Muscle of arm (tissue), 12 donors: ENCODE measurements around the gene ATXN7. TPM values are rescaled to one million over a fixed set of nuclear protein-coding genes. Genes with fewer than 3 reads are reported as not detected.

Experiments
- DNase-seq: peaks from one replicate; pipeline ENCODE4 v3.0.0-alpha.2; 2013
- polyA plus RNA-seq, 12 donors: library from polyadenylated mRNA; unstranded; fragments of 120-200 nt; gene quantifications; one replicate each; pipeline ENCODE4 v1.2.1, GENCODE V29; 2013; ENCODE audit not compliant: insufficient read length in 12 of 12

Gene ATXN7
- polyA plus RNA-seq, 12 donors, result 10.3 to 80.8 (median 14.6) TPM

GRCh38 chr3:63862804-63863149 is 890 bp upstream of the ATXN7 start:
- no peak for DNase-seq

GRCh38 chr3:63864008-63864964 is 619 bp downstream of the ATXN7 start:
- DNase-seq, result peak; percentile 27

- DNase-seq, result no peak
Observed at GRCh38 chr3:63864965-63865327, 1.3 kb downstream of the ATXN7 start.

GRCh38 chr3:63867225-63867624 is 3.6 kb downstream of the ATXN7 start:
- no peak for DNase-seq

GRCh38 chr3:63869940-63870614 is 6.4 kb downstream of the ATXN7 start:
- DNase-seq, result no peak

GRCh38 chr3:63870615-63871005 is 6.9 kb downstream of the ATXN7 start:
- no peak for DNase-seq

- no peak for DNase-seq
Observed at GRCh38 chr3:63872135-63872924, 8.7 kb downstream of the ATXN7 start.

- DNase-seq, result no peak
Observed at GRCh38 chr3:63874769-63875168, 11.1 kb downstream of the ATXN7 start.

- no peak for DNase-seq
Observed at GRCh38 chr3:63875510-63875909, 11.8 kb downstream of the ATXN7 start.

GRCh38 chr3:63876260-63876659 is 12.6 kb downstream of the ATXN7 start:
- no peak for DNase-seq

- no peak for DNase-seq
Observed at GRCh38 chr3:63877737-63878393, 14.2 kb downstream of the ATXN7 start.

GRCh38 chr3:63878394-63879060 is 14.9 kb downstream of the ATXN7 start:
- DNase-seq, result no peak

- DNase-seq, result no peak
Observed at GRCh38 chr3:63880653-63881052, 17.0 kb downstream of the ATXN7 start.

GRCh38 chr3:63886858-63887257 is 23.2 kb downstream of the ATXN7 start:
- no peak for DNase-seq

- no peak for DNase-seq
Observed at GRCh38 chr3:63891518-63891917, 27.9 kb downstream of the ATXN7 start.

- DNase-seq, result no peak
Observed at GRCh38 chr3:63892773-63893352, 29.2 kb downstream of the ATXN7 start.

GRCh38 chr3:63895422-63896189 is 31.9 kb downstream of the ATXN7 start:
- no peak for DNase-seq

- no peak for DNase-seq
Observed at GRCh38 chr3:63896332-63897030, 32.8 kb downstream of the ATXN7 start.

GRCh38 chr3:63900010-63900409 is 36.3 kb downstream of the ATXN7 start:
- no peak for DNase-seq
